HepG2 (cell line): ENCODE data around the gene STC2. TPM values are rescaled to one million over a fixed set of nuclear protein-coding genes. Genes with fewer than 3 reads are reported as not detected.

Experiments
- ATAC-seq: fragments of 200-7000 bp; cut with Tn5 transposase; 3 replicates; pipeline ENCODE4 v1.9.1; 2020; ENCODE audit warnings: mild to moderate bottlenecking, moderate library complexity
- BruUV-seq: library from RNA; stranded (reverse); fragments of 400-500 nt; replicated peaks from 2 replicates; lab custom pipeline; 2021; lab: Mats Ljungman, UMichigan
- CTCF ChIA-PET: fragments of 300-600 bp; formaldehyde crosslinking; extraction: SDS; loops from one replicate; lab custom pipeline; 2021; ENCODE audit warnings: low total read pairs, inconsistent platforms, low intra/inter-chr PET ratio; lab: Yijun Ruan, JAX
- POLR2A ChIA-PET: fragments of 350-600 bp; sonication (Branson Sonifier 250); formaldehyde crosslinking; loops from one replicate; lab custom pipeline; 2020; ENCODE audit warnings: antibody characterized with exemption, inconsistent platforms; lab: Yijun Ruan, JAX
- DNase-seq: peaks from one replicate; pipeline ENCODE4 v3.0.0-alpha.2; 2015; ENCODE audit warnings: low spot score
- FAIRE-seq: peaks from 3 replicates; lab custom pipeline; 2011; peaks lifted over from hg19 to GRCh38; lab: Jason Lieb, UNC
- H2AFZ ChIP-seq: one replicate; pipeline ENCODE4 v1.6.1; 2011; ENCODE audit warnings: low read length, inconsistent platforms
- H3K27ac ChIP-seq: fragments of 300-600 bp; 3 replicates; pipeline ENCODE4 v1.8.0; 2011; ENCODE audit warnings: mixed run types, mild to moderate bottlenecking, mixed read lengths, low read length, inconsistent platforms; ENCODE audit not compliant: insufficient read depth; ENCODE audit errors: extremely low read length
- H3K27me3 ChIP-seq, 2 experiments: fragments of 200-600 bp in 1 of 2; 2 replicates in 1 of 2; 3 replicates in 1 of 2; pipeline versions ENCODE4 v1.6.0 to v1.8.0; 2011; ENCODE audit warnings: low read length in 2 of 2, mild to moderate bottlenecking in 2 of 2, moderate library complexity in 2 of 2, inconsistent platforms in 1 of 2; ENCODE audit not compliant: insufficient read depth in 2 of 2, control insufficient read depth in 1 of 2
- H3K36me3 ChIP-seq, 2 experiments: fragments of 200-600 bp in 1 of 2; replicated peaks in 1 of 2; 2 replicates in 1 of 2; 3 replicates in 1 of 2; pipeline versions ENCODE4 v1.5.1 to v1.8.0; 2011; ENCODE audit warnings: low read length in 2 of 2, inconsistent platforms in 1 of 2; ENCODE audit not compliant: insufficient read depth in 2 of 2, control insufficient read depth in 1 of 2
- H3K4me1 ChIP-seq: 2 replicates; pipeline ENCODE4 v1.5.1; 2012; ENCODE audit warnings: low read length, inconsistent platforms; ENCODE audit not compliant: insufficient read depth
- H3K4me2 ChIP-seq: 2 replicates; pipeline ENCODE4 v1.6.0; 2011; ENCODE audit warnings: low read depth, low read length, inconsistent platforms
- H3K4me3 ChIP-seq, 3 experiments: fragments of 200-600 bp in 1 of 3; sonication (generic), shearing (Covaris generic) in 1 of 3; replicated peaks in 1 of 3; 2 replicates each; pipeline ENCODE4 v1.5.1; 2011 to 2016; ENCODE audit warnings: low read length in 3 of 3, inconsistent platforms in 2 of 3, low read depth in 2 of 3, mild to moderate bottlenecking in 2 of 3, control low read depth in 1 of 3, mixed read lengths in 1 of 3; ENCODE audit not compliant: insufficient read depth in 1 of 3
- H3K79me2 ChIP-seq: one replicate; pipeline ENCODE4 v1.6.1; 2011; ENCODE audit warnings: low read length, inconsistent platforms; ENCODE audit not compliant: insufficient read depth
- H3K9ac ChIP-seq: 2 replicates; pipeline ENCODE4 v1.6.0; 2011; ENCODE audit warnings: mild to moderate bottlenecking, low read depth, low read length, inconsistent platforms; ENCODE audit not compliant: insufficient read depth
- H3K9me3 ChIP-seq: 2 replicates; pipeline ENCODE4 v1.5.1; 2012; ENCODE audit warnings: mild to moderate bottlenecking, low read length
- H4K20me1 ChIP-seq: 2 replicates; pipeline ENCODE4 v1.6.0; 2011; ENCODE audit warnings: inconsistent platforms, mild to moderate bottlenecking, low read length, moderate library complexity; ENCODE audit not compliant: insufficient read depth
- AHR ChIP-seq: IDR thresholded peaks from 2 replicates; pipeline ENCODE4 v1.6.1; 2018; ENCODE audit warnings: missing genetic modification reagents, missing compliant biosample characterization
- ARHGAP35 ChIP-seq: sonication (generic); formaldehyde crosslinking; IDR thresholded peaks from 2 replicates; pipeline ENCODE4 v1.9.0; 2022; ENCODE audit warnings: mild to moderate bottlenecking, inconsistent platforms, moderate library complexity, missing genetic modification reagents, borderline replicate concordance
- CEBPZ ChIP-seq: IDR thresholded peaks from 2 replicates; pipeline ENCODE4 v1.6.1; 2012; ENCODE audit warnings: low read length, improper control_type of control experiment
- EHMT2 ChIP-seq: fragments of 200-600 bp; sonication (generic); IDR thresholded peaks from 2 replicates; pipeline ENCODE4 v1.7.0; 2017; ENCODE audit warnings: antibody characterized with exemption, low read depth, low read length, borderline replicate concordance
- EP300 ChIP-seq, 3 experiments: sonication (generic) in 1 of 3; formaldehyde crosslinking in 1 of 3; IDR thresholded peaks; 2 replicates each; pipeline versions ENCODE4 v1.5.1 to v1.6.1; 2011 to 2020; ENCODE audit warnings: low read depth in 2 of 3, low read length in 2 of 3, borderline replicate concordance in 1 of 3, improper control_type of control experiment in 1 of 3, mild to moderate bottlenecking in 1 of 3, missing genetic modification reagents in 1 of 3, moderate library complexity in 1 of 3
- GATAD2A ChIP-seq: IDR thresholded peaks from 2 replicates; pipeline ENCODE4 v1.6.1; 2016
- IKZF4 ChIP-seq: sonication (generic); formaldehyde crosslinking; IDR thresholded peaks from 2 replicates; pipeline ENCODE4 v1.5.1; 2020; ENCODE audit warnings: borderline replicate concordance, mild to moderate bottlenecking, low read depth, missing genetic modification reagents; ENCODE audit errors: not compliant biosample characterization
- MEIS1 ChIP-seq: sonication (generic); formaldehyde crosslinking; IDR thresholded peaks from 2 replicates; pipeline ENCODE4 v1.9.0; 2021; ENCODE audit warnings: mild to moderate bottlenecking, missing genetic modification reagents, moderate library complexity, borderline replicate concordance
- PHF21A ChIP-seq: sonication (generic); formaldehyde crosslinking; IDR thresholded peaks from 2 replicates; pipeline ENCODE4 v1.5.0; 2020; ENCODE audit warnings: mild to moderate bottlenecking, missing genetic modification reagents
- PRDM15 ChIP-seq: sonication (generic); formaldehyde crosslinking; IDR thresholded peaks from 2 replicates; pipeline ENCODE4 v1.4.0; 2020; ENCODE audit warnings: missing genetic modification reagents
- PRMT3 ChIP-seq: sonication (generic); formaldehyde crosslinking; IDR thresholded peaks from 2 replicates; pipeline ENCODE4 v1.8.1; 2022; ENCODE audit warnings: low read depth, mild to moderate bottlenecking, moderate library complexity, missing genetic modification reagents, borderline replicate concordance
- RCOR2 ChIP-seq: IDR thresholded peaks from 2 replicates; pipeline ENCODE4 v1.6.1; 2016; ENCODE audit warnings: missing biosample characterization, missing genetic modification reagents
- TP53 ChIP-seq: sonication (generic); formaldehyde crosslinking; conservative IDR thresholded peaks from 2 replicates; pipeline ENCODE4 v1.4.0; 2020; ENCODE audit warnings: missing genetic modification reagents
- ZNF484 ChIP-seq: sonication (generic); formaldehyde crosslinking; IDR thresholded peaks from 2 replicates; pipeline ENCODE4 v1.5.1; 2020; ENCODE audit warnings: mild to moderate bottlenecking, low read depth, missing genetic modification reagents, borderline replicate concordance
- ZNF576 ChIP-seq: sonication (generic); formaldehyde crosslinking; IDR thresholded peaks from 2 replicates; pipeline ENCODE4 v1.4.0; 2020; ENCODE audit warnings: mild to moderate bottlenecking, missing genetic modification reagents
- ZNF766 ChIP-seq: sonication (generic); formaldehyde crosslinking; IDR thresholded peaks from 2 replicates; pipeline ENCODE4 v1.5.0; 2020; ENCODE audit warnings: missing genetic modification reagents, borderline replicate concordance
- WGBS: methylation state at CpG from one replicate; pipeline ENCODE4 v1.1.6; 2017; ENCODE audit warnings: low lambda C conversion rate; 5-methylcytosine and 5-hydroxymethylcytosine counted together
- in situ Hi-C: cut with HindIII; loops from 2 replicates; pipeline ENCODE4 v1.10.0; 2017; ENCODE audit warnings: low pct_unique_long_range_greater_than_20kb; ENCODE audit not compliant: extremely low pct_ligation_motif_present
- intact Hi-C: fragments of 100-400 bp; cut with micrococcal nuclease; formaldehyde crosslinking; loops from one replicate; pipeline ENCODE4 v1.10.0; 2022; ENCODE audit not compliant: unreplicated experiment
- polyA plus RNA-seq, 8 experiments: library from polyadenylated mRNA; depleted of rRNA in 3 of 8; stranded (reverse) in 7 of 8; unstranded in 1 of 8; fragments of >200 nt; fragmentation: Illumina TruSeq in 4 of 8; extraction: Trizol in 4 of 8; gene quantifications; 2 replicates each; pipeline versions ENCODE4 v1.2.1 to v1.2.3, GENCODE V29; 2011 to 2016; ENCODE audit warnings: low read depth in 4 of 8, missing spikeins in 1 of 8, mixed read lengths in 1 of 8; ENCODE audit not compliant: insufficient read depth in 1 of 8
- total RNA-seq, 5 experiments: library from RNA; depleted of rRNA; stranded (reverse); fragments of >200 nt; fragmentation: Illumina TruSeq; extraction: Trizol; gene quantifications; 2 replicates each; pipeline ENCODE4 v1.2.3, GENCODE V29; 2016; ENCODE audit warnings: low read depth in 1 of 5

Gene STC2
- total and polyA plus RNA-seq, 2 of the 13 experiments (the other 11 are each of a cell fraction or from before 2014, with no cell fraction given) = 27.1 to 69.2 TPM

- peak overlapping the region; percentile 81 for H3K4me2 ChIP-seq
- intact Hi-C loops (loop anchor here (2.0 kb wide), 1 partner anchor 15 kb away; no protein-coding TSS in a partner anchor), in situ Hi-C loops (loop anchor here (25.0 kb wide), 1 partner anchor 313 kb away; the partner anchor contains the start of gene ATP6V0E1)
- peak overlapping the region; percentile 54 for H3K27ac ChIP-seq
- no peaks in the 10 kb centered on the region for H3K27me3 ChIP-seq
- no peaks in the 10 kb centered on the region for H3K36me3 ChIP-seq
- no peak overlapping the region for H2AFZ ChIP-seq
- BruUV-seq = no TSS peak
- H3K79me2 ChIP-seq = no peaks in the 10 kb centered on the region
- H3K4me3 ChIP-seq = peak overlapping the region in 2 of 3 experiments; percentile 11 to 69; a peak in 2 of 6 replicates
- H3K9ac ChIP-seq = peak overlapping the region; percentile 9; the same call in 1 of the 2 replicates
- ChIA-PET CTCF (no interaction called here), POLR2A (interaction anchor here (1.1 to 11.1 kb wide), 4 partner anchors 11 to 30 kb away, joined by 3 to 513 read pairs (median 4); partner anchors contain the start of gene STC2)
- H3K4me1 ChIP-seq = peaks cover 96% of the 10 kb centered on the region
- no peaks in the 10 kb centered on the region for H4K20me1 ChIP-seq
- DNase-seq (peak; percentile 65), ATAC-seq (peak; percentile 21), FAIRE-seq (peak; percentile 28)
- 28% methylated on average over 7 of the region's 7 CpGs for whole genome bisulfite sequencing
- H3K9me3 ChIP-seq = no peaks in the 10 kb centered on the region
- TF ChIP-seq CEBPZ = no peak
- TF ChIP-seq PHF21A (CRISPR knock-in tag) = 0 out of 2 replicates have a peak, but pooled peaks have one; percentile 51
- no peak for TF ChIP-seq IKZF4 (CRISPR knock-in tag)
- no peak for TF ChIP-seq ZNF766 (CRISPR knock-in tag)
- TF ChIP-seq TP53 (CRISPR knock-in tag) = no peak
- no peak for TF ChIP-seq EHMT2
- no peak for TF ChIP-seq PRDM15 (CRISPR knock-in tag)
- no peak for TF ChIP-seq MEIS1 (CRISPR knock-in tag)
- no peak for TF ChIP-seq AHR (CRISPR knock-in tag)
- TF ChIP-seq GATAD2A (CRISPR knock-in tag) = 0 out of 2 replicates have a peak, but pooled peaks have one; percentile 49
- no peak for TF ChIP-seq PRMT3 (CRISPR knock-in tag)
- no peak for TF ChIP-seq ZNF484 (CRISPR knock-in tag)
- TF ChIP-seq EP300 (IDR thresholded peaks at IDR 0.05; ENCODE audit: low read depth in 2 of 2, low read length in 2 of 2) = 0 out of 4 replicates have a peak, but pooled peaks of 1 of the 2 experiments have one; percentile 13
- TF ChIP-seq EP300 (CRISPR knock-in tag; IDR thresholded peaks at IDR 0.05; ENCODE audit: borderline replicate concordance) = no peak
- no peak for TF ChIP-seq ZNF576
- TF ChIP-seq ARHGAP35 (CRISPR knock-in tag) = no peak
- peak; percentile 52; the same call in 1 of the 2 replicates for TF ChIP-seq RCOR2 (CRISPR knock-in tag)
Measured at GRCh38 chr5:173299820-173300219, 28.4 kb downstream of the STC2 start.
